ENCODE measurements around the gene NFIX.

GRCh38 chr19:13032837-13033236, 37.6 kb downstream of the NFIX start:
- TF ChIP-seq CTCF (conservative IDR thresholded peaks at IDR 0.05; ENCODE audit: low read depth, low read length) (no peak), EZH2 (IDR thresholded peaks at IDR 0.05; ENCODE audit: borderline replicate concordance, low read depth, low read length, poor library complexity, severe bottlenecking) (no peak)

Data from A673 (cell line).